Left ventricle myocardium superior (tissue), 1 donor: ENCODE results near the gene TRIM66. TPM values are rescaled to one million over a fixed set of nuclear protein-coding genes. Genes with fewer than 3 reads are reported as not detected.

Source experiments
- ATAC-seq: fragments of 200-7000 bp; cut with Tn5 transposase; one replicate; pipeline ENCODE4 v1.9.1; 2020; ENCODE audit warnings: mild to moderate bottlenecking, moderate library complexity
- DNase-seq: peaks from one replicate; pipeline ENCODE4 v3.0.0-alpha.2; 2020
- intact Hi-C: fragments of 100-400 bp; cut with micrococcal nuclease; formaldehyde crosslinking; loops from one replicate; pipeline ENCODE4 v1.11.0; 2022
- total RNA-seq: library from RNA; stranded (reverse); fragmentation: NEBNext Ultra II Directional; extraction: Animal tissue kit (Norgen Biotek cat#: 25700); gene quantifications from one replicate; pipeline ENCODE4 v1.2.1, GENCODE V29; 2021
- donor health status: DM: no; HTN: yes; CAD: no; lungs with severe emphysema.

The TRIM66 gene
- total RNA-seq, 1 donor from 2014 or later: 2.6 TPM

DNA sequence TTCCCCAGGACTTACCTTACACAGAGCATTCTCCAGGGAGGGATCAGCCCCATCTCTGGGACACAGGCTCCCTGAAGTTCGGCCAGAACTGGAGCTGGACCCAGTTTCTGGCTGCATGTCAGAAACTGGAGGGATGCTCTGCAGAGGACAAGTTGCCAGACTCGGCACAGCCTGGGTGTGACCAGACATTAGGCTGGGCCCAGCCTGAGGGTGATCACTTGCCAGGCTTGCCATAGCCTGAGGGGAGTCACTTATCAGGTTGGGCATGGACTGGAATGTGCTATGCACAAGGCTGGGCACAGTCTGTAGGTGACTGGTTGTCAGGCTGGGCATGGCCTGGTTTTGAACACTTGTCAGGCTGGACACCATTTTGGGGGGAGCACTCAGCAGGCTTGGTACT, 57.8 kb downstream of the TRIM66 start:
- intact Hi-C loops: no loop called here
- DNase-seq (peak; percentile 55), ATAC-seq (peak; percentile 90)

DNA sequence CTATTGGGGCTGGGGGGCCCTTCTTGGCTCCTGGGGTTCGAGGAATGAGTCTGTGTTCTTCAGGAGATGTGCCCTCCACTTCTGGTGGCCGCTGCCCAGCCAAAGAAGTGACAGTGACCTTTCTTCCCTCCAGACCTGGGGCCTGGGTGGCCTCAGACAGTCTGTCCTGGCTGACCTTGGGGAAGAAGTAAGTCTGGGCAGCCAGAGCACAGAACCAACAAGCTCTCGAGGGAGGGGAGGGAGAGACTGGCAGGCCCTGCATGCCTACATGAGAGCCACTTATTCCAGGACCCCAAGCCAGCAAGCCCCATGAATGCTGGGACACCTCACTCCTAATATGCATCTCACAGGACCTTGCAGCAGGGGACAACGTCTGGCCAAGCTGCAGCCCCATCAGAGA, 61.3 kb downstream of the TRIM66 start:
- ATAC-seq (peak; percentile 50), DNase-seq (no peak)
- intact Hi-C loops: no loop called here

DNA sequence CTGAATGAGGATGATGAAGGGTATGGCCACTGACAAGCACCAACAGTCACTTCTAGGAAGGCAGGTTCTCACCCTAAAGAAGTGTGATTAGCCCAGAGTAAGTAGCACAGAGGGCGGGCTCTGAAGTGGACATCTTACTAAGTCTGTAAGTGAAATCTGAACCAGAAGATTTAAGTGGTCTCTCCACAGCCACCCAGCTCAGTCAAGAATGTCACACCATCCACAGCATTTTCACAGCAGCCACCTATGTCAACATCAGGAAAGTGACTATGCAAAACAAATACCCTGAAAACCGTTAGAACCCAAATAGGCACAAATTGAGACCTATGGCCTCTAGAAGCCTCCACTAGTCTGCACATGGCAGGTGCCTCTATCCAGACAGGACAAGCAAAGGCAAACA, 65.4 kb downstream of the TRIM66 start:
- intact Hi-C loops: no loop called here
- DNase-seq (no peak), ATAC-seq (no peak)

GRCh38 chr11:8615291-8616032, 67.0 kb downstream of the TRIM66 start:
- intact Hi-C loops: no loop called here
- DNase-seq: no peak
- no peak for ATAC-seq

- no peak for DNase-seq
- intact Hi-C loops: no loop called here
- no peak for ATAC-seq
Measured at GRCh38 chr11:8614497-8614896, 68.0 kb downstream of the TRIM66 start.

DNA sequence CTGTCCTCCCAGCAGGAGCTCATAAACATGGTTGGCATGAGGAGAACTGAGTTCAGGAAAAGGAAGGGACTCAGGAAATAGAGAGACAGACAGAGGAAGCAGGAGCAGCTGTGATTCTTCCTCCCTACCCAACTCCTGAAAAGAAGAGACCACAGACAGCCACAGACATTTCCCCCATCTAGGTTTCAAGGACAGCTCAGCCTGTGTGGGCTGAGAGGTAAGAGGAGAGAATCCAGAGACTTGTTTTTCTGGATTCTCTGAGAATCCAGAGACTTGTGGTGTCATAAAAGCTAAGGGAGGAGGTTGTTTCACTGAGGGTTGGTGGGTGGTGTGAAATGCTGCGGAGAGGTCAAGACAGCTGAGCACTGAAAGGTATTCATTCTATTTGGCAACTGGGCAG, 69.4 kb downstream of the TRIM66 start:
- DNase-seq: no peak

GRCh38 chr11:8612522-8612921, 69.9 kb downstream of the TRIM66 start:
- ATAC-seq: no peak

More for the DNA sequence above, 69.4 kb downstream of the TRIM66 start:
- no peak for ATAC-seq
- intact Hi-C loops: no loop called here

GRCh38 chr11:8610532-8611116, 71.8 kb downstream of the TRIM66 start:
- ATAC-seq: no peak
- DNase-seq: no peak
- intact Hi-C loops: no loop called here

More at GRCh38 chr11:8612522-8612921, 69.9 kb downstream of the TRIM66 start:
- no peak for DNase-seq
- intact Hi-C loops: no loop called here

DNA sequence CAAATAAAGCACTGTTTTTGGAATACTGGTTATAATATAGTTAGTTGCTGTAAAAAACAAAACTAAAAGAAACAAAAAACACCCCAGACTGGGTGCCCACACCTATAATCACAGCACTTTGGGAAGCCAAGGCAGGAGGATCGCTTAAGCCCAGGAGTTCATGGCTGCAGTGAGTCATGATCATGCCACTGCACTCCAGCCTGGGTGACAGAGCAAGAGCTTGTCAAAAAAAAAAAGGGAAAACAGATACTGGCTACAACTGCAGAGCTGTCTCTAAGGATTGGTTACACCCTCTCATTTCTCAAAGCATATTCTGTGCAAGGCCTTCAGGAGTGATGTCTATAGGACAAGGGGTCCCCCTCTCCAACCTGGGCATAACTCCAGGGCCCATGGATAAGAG, 73.8 kb downstream of the TRIM66 start:
- ATAC-seq (peak; percentile 63), DNase-seq (no peak)
- intact Hi-C loops: no loop called here

DNA sequence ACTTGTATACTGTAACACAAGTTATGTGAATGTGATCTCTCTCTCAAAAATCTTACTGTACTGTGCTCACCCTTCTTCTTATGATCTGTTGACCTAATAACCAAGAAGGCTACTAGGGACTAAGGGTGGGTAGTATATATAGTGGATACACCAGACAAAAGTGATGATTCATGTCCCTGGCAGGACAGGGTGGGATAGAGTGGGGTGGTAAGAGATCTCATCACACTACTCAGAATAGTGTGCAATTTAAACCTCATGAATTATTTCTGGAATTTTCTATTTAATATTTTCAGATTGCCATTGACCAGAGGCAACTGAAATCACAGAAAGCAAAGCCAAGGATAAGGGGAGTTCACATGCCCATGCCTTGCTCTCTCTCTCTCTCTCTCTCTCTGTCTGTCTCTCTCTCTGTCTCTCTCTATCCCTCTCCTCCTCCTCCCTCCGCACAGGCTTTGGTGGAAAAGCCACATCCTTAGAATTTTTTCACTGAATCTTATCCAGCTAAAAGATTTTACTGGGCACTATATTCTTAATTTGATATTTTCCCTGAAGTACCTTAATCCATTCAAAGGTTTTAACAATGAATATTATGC, 76.4 kb downstream of the TRIM66 start:
- ATAC-seq (no peak), DNase-seq (no peak)
- intact Hi-C loops: no loop called here

GRCh38 chr11:8604078-8604723, 78.3 kb downstream of the TRIM66 start:
- DNase-seq (peak; percentile 58), ATAC-seq (peak; percentile 77)

GRCh38 chr11:8603696-8604077, 78.8 kb downstream of the TRIM66 start:
- DNase-seq: no peak
- intact Hi-C loops: no loop called here
- no peak for ATAC-seq

More at GRCh38 chr11:8604078-8604723, 78.3 kb downstream of the TRIM66 start:
- intact Hi-C loops: no loop called here

DNA sequence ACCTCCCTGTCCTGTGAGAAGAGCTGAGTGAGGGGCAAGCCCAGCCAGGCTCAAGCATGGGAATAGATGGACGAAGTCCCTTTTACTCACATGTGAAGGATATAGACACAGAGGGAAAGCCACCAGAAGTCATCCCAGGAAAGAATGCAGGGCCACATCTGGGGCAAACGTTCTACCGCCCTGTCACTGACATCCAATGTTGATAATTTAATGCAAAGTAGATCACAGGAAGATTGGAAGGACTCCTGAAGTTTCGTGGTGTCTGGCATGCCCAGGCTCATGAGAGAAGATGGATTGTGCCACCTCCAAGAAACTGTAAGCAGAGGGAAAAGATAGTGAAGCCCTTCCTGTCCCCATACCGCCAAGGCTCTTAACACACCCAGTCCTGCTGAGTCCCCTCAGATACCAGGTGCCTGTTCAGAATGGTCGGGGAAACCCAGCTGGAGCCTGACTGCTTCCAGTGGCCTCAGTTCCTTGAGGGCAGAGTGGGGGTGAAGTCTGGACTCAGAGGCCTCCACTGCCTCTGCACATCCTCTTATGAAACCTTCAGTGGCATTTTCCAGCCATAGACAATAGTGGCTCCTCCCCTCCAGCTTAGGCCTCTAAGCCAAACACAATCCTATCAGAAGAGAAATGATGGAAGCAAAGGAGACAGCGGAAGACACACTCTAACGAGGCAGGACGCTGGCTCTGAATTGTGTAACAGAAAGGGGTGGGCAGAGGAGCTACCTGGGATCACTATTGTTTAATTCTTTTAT, 80.9 kb downstream of the TRIM66 start:
- DNase-seq: no peak
- intact Hi-C loops: no loop called here
- ATAC-seq: no peak

- intact Hi-C loops: no loop called here
- ATAC-seq (no peak), DNase-seq (no peak)
Measured at GRCh38 chr11:8598506-8598905, 84.0 kb downstream of the TRIM66 start.

GRCh38 chr11:8597182-8597581, 85.3 kb downstream of the TRIM66 start:
- intact Hi-C loops: no loop called here
- ATAC-seq: peak; percentile 16
- no peak for DNase-seq

DNA sequence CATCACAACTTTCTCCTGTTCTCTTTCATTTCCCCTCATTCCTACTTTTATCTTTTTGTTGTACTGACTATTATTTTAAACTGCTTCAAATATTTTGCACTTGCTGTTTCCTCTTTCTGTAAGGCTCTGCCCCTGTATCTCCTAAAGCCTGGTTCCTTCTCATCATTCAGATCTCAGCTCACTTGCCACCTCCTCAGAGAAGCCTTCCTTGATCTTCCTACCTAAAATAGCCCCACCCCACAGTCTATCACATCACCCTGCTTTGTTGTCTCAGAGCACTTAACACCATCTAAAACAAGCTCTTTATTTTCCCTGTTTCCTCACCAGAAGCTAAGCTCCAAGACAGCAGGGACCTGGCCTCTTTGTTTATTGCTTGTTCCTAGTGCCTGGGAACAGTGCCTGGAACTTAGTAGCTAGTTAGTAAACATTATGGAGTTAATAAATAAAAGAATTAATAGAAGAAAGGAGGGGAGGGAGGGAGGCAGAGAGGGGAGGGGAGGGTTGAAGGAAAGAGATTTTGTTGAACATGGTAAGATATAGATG, 85.9 kb downstream of the TRIM66 start:
- intact Hi-C loops: no loop called here
- no peak for DNase-seq
- ATAC-seq: no peak

DNA sequence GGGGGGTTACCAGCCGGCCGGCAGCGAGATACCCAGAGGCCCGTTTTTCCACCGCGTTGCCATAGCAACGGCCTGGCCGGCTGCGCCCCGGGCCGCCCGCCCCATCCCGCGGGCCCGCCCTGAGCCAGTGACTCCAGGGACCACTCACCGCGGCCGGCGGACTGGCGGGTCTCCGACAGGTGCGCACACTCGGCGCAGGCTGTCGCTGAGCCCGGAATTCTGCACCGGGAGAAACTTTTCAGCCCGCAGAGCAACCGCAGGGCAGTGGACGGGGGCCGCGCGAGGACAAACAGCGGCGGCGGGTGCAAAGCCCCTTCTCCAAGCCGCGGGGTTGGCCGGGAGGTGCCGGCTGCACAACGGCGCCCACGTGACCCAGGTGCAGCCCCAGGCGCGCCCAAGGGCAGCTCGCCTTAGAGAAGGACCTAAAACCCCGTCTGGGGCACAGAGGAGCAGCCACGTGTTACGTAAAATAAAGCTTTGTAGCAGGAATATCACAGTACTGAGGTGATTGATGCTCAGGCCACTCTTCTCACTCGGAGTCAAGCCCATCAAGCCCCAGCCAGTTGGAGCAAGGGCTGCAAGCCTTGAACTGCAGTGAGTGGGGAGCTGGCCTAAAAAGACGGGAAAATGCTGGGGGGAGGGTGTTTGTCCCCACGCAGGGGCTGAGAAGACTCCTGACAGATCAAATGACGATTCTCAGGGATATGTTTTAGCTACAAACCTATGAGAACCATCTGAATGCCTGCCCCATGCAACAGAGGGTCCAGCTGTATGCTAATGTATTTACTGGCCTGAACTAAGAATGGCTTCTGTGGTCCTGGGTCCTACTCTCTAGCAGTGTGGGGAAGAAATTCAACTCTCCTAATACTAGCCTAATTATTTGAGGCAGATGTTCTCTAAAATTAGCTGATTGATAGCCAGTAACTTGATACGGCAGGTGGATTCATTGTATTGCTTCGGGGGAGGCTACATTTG, 88.2 kb downstream of the TRIM66 start, which contains the start of gene STK33:
Gene STK33 (minus strand): TSS at position 294 of the 975 bp plus-strand sequence. CDS start 119,323 bp downstream, outside the sequence.
- peak; percentile 97 for ATAC-seq
- intact Hi-C loops: no loop called here
- peak; percentile 79 for DNase-seq

GRCh38 chr11:8593455-8593854, 89.0 kb downstream of the TRIM66 start:
- DNase-seq: no peak
- intact Hi-C loops: no loop called here

More at GRCh38 chr11:8593455-8593854, 89.0 kb downstream of the TRIM66 start:
- peak; percentile 37 for ATAC-seq
